Measurements from ENCODE around the gene C20orf96. TPM values are rescaled to one million over a fixed set of nuclear protein-coding genes. Genes with fewer than 3 reads are reported as not detected.
A peak's percentile ranks its signal among the peaks of the same experiment; 100 is the strongest.

The C20orf96 gene
- total and polyA plus RNA-seq, 5 donors, result 4.2 to 9.1 (median 6.3) TPM

DNA sequence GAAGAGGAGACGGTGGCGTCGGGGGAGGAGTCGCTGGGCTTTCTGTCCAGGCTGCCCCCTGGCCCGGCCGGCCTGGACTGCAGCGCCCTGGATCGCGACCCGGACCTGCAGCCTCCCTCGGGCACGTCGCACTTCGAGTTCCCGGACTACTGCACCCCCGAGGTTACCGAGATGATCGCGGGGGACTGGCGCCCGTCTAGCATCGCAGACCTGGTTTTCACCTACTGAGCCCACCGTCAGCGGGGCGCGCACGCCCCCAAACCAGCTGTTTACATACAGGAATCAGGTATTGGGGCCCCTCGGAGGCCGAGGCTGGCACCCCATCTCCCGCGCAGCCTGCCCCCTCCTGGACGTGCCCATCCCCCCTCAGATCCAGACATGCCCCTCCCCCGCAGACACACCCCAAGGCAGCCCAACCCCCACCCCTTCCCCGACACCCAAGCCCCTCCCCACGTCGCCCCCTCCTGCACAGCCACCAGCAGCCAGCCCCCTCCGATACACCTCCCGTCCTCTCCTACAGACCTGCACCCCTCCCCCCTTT, 36.2 kb upstream of the C20orf96 start:
- Histone ChIP-seq H3K27me3 (ENCODE audit: control insufficient read depth, insufficient read depth) (no peaks in the 10 kb centered on the region), H3K27ac (ENCODE audit: low read length) (peak overlapping the region; percentile 89), H3K9me3 (ENCODE audit: control insufficient read depth, low read length) (no peaks in the 10 kb centered on the region), H3K4me1 (ENCODE audit: control insufficient read depth, insufficient read depth, low read length) (no peaks in the 10 kb centered on the region), H3K4me3 (ENCODE audit: low read length) (peak overlapping the region; percentile 79)
- DNase-seq, result no peak
- no peak for ATAC-seq
- intact Hi-C loops (cut with DNase I), result loop anchor here in 1 of 4 donors (10.0 kb wide), 1 partner anchor 52 kb away; no protein-coding TSS in a partner anchor
- WGBS, result 1% methylated on average over 38 of the region's 38 CpGs

DNA sequence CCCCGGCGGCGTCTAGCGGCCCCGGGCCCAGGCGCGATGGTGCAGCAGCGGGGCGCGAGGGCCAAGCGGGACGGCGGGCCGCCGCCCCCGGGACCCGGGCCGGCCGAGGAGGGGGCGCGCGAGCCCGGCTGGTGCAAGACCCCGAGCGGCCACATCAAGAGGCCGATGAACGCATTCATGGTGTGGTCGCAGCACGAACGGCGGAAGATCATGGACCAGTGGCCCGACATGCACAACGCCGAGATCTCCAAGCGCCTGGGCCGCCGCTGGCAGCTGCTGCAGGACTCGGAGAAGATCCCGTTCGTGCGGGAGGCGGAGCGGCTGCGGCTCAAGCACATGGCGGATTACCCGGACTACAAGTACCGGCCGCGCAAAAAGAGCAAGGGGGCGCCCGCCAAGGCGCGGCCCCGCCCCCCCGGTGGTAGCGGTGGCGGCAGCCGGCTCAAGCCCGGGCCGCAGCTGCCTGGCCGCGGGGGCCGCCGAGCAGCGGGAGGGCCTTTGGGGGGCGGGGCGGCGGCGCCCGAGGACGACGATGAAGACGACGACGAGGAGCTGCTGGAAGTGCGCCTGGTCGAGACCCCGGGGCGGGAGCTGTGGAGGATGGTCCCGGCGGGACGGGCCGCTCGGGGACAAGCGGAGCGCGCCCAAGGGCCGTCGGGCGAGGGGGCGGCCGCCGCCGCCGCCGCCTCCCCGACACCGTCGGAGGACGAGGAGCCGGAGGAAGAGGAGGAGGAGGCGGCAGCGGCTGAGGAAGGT, 35.5 kb upstream of the C20orf96 start:
- no peaks in the 10 kb centered on the region for H3K9me3 ChIP-seq (ENCODE audit: control insufficient read depth, low read length)
- WGBS, result under 1% methylated on average over 103 of the region's 103 CpGs
- peak overlapping the region; percentile 89 for H3K27ac ChIP-seq (ENCODE audit: low read length)
- intact Hi-C loops (cut with DNase I), result loop anchor here in 1 of 4 donors (10.0 kb wide), 1 partner anchor 51 kb away; no protein-coding TSS in a partner anchor
- ATAC-seq, result peak in 1 of 2 donors; percentile 0
- H3K4me3 ChIP-seq (ENCODE audit: low read length), result peak overlapping the region; percentile 79
- peak; percentile 78 to 92 (median 91) for DNase-seq
- H3K27me3 ChIP-seq (ENCODE audit: control insufficient read depth, insufficient read depth), result no peaks in the 10 kb centered on the region
- H3K4me1 ChIP-seq (ENCODE audit: control insufficient read depth, insufficient read depth, low read length), result no peaks in the 10 kb centered on the region

DNA sequence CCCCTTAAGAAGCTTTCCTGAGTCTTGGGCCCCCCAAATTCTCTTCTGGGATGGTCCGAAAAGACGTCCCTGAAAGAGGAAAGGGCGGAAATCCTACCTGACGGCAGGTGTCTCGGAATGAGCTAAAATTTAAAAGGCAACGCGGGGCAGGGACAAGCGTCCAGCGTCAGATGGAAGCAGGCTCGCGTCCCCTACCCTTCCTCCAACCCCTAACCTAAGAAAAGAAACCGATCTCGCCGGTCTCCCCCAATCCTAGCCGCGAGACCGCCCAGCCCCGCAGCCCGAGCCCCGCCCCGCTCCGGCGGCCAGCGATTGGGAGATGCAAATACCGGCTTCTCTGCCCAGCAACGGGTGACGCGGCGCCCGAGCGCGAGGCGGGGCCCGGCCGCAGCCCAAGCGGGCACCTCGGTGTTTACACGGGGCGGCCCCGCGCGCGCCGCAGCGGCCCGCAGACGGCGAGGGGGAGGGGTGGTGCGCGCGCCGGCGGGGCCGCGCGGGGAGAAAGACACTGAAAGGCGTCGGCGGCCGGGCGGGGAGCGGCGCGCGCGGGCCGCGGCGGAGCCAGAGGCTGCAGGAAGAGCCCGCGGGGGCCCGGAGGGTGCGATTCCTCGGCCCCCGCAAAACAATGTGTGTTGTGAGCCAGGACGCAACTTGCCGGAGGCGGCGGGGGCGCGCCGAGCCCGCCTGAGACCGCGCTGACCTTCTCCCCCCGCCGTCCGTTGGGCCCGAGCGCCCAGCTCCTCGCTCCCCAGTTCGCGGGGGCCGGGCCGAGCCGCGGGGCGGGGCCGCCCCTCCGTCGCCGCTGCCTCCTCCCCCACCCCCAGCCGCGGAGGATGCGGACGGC, 34.7 kb upstream of the C20orf96 start, which contains the start of gene SOX12:
TSS of gene SOX12 (plus strand) at position 508 of the 844 bp plus-strand sequence. CDS start 373 bp downstream, outside the sequence.
- no peaks in the 10 kb centered on the region for H3K4me1 ChIP-seq (ENCODE audit: control insufficient read depth, insufficient read depth, low read length)
- intact Hi-C loops (cut with DNase I), result loop anchor here in 1 of 4 donors (10.0 kb wide), 1 partner anchor 50 kb away; no protein-coding TSS in a partner anchor
- under 1% methylated on average over 106 of the region's 106 CpGs for WGBS

DNA sequence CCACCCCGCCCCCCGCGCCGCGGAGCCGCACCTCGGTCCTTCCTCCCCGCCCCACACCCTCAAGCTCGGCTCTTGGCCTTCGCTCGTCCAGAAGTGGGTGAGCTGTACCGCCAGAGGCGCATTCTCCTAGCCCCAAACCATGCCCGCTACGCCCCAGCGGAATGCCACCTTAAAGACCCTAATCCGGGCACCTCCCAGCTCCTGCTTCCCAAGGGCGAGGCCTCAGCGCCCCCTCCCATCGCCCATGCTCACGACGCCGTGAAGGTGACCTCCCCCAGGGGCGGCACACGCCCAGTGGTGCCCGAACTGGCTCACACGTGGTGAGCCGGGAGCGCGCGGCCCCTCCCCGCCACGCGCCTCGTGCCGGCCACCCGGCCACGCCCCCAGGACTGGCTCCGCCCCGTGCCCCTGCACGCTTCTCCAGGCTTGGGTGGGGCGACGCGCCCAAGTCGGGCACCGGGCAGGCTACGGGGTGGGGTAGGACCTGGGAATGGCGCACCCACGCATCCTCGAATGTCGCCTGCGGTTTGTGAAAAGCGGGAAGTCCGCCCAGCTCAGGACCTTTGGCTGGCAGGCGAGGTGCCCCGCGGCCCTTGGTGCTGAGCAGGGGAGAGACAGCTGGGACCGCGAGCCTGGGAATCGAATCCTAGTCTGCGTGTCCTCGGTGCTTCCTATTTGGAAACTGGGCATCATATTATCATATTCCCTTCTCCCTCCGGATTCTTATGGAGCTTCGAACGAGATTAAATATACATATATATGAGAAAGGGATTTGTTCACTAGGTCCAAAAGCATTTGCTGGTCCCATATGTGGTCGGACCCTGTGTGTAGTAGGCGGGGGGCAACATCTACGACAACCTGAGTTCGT, 33.9 kb upstream of the C20orf96 start:
- no peaks in the 10 kb centered on the region for H3K4me1 ChIP-seq (ENCODE audit: control insufficient read depth, insufficient read depth, low read length)
- no peaks in the 10 kb centered on the region for H3K27me3 ChIP-seq (ENCODE audit: control insufficient read depth, insufficient read depth)
- H3K4me3 ChIP-seq (ENCODE audit: low read length), result peak overlapping the region; percentile 79
- DNase-seq (peak; percentile 93 to 97 (median 97)), ATAC-seq (peak; percentile 81 to 87)
- H3K9me3 ChIP-seq (ENCODE audit: control insufficient read depth, low read length), result no peaks in the 10 kb centered on the region
- peak overlapping the region; percentile 84 for H3K27ac ChIP-seq (ENCODE audit: low read length)
- under 1% methylated on average over 68 of the region's 69 CpGs for WGBS
- intact Hi-C loops (cut with DNase I), result loop anchor here in 1 of 4 donors (10.0 kb wide), 1 partner anchor 50 kb away; no protein-coding TSS in a partner anchor

More for the DNA sequence above, 34.7 kb upstream of the C20orf96 start, which contains the start of gene SOX12:
- H3K4me3 ChIP-seq (ENCODE audit: low read length), result peak within 1 kb of the TSS; percentile 79
- DNase-seq (peak; percentile 98 to 99 (median 99)), ATAC-seq (peak; percentile 82 to 84)
- no peaks in the 10 kb centered on the region for H3K9me3 ChIP-seq (ENCODE audit: control insufficient read depth, low read length)
- peak within 1 kb of the TSS; percentile 89 for H3K27ac ChIP-seq (ENCODE audit: low read length)
- H3K27me3 ChIP-seq (ENCODE audit: control insufficient read depth, insufficient read depth), result no peaks in the 10 kb centered on the region

DNA sequence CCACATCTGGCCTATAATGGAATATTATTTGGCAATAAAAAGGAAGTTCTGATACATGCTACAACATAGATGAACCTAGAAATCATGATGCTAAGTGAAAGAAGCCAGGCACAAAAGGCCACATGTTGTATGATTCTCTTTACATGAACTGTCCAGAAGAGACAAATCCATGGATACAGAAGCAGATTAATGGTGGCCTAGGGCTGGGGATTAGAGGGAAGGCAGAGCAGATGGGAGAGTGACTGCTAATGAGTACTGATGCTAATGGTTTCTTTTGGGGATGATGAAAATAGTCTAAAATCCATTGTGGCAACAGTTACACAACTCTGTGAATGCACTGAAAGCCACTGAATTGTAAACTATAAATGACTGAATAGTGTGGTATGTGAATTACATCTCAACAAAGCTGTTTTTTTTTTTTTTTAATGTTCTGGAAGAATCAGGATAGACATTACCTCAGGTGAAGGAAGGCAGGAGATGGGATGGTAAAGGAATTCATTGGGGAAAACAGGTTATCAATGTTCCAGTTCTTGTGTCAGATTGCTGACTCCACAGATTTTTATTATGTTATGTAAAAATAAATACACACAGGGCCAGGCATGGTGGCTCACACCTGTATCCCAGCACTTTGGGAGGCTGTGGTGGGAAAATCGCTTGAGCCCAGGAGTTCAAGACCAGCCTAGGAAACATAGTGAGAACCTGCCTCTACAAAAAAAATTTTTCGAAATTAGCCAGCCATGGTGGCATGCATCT, 25.9 kb upstream of the C20orf96 start:
- DNase-seq (no peak), ATAC-seq (no peak)
- no peaks in the 10 kb centered on the region for H3K4me1 ChIP-seq (ENCODE audit: control insufficient read depth, insufficient read depth, low read length)
- H3K9me3 ChIP-seq (ENCODE audit: control insufficient read depth, low read length), result no peaks in the 10 kb centered on the region
- WGBS, result 89% methylated on average over 2 of the region's 2 CpGs
- no peak overlapping the region for H3K4me3 ChIP-seq (ENCODE audit: low read length)
- intact Hi-C loops (cut with DNase I), result no loop called here
- H3K27ac ChIP-seq (ENCODE audit: low read length), result no peak overlapping the region
- H3K27me3 ChIP-seq (ENCODE audit: control insufficient read depth, insufficient read depth), result no peaks in the 10 kb centered on the region

DNA sequence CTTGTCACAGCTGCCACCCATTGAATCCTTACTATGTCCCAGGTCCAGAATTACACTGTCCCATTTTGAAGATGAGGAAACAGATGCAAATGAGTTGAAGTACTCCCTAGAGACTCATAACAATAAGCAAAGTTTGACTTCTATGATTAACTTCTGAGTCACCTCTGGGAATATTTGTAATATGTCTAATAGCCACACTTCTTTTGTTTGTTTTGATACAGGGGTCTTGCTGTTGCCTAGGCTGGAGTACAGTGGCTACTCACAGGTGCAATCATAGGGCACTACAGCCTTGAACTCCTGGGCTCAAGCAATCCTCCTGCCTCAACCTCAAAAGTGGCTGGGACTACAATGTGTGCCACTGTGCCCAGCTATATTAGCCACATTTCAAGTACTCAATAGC, 23.4 kb upstream of the C20orf96 start:
- H3K4me1 ChIP-seq (ENCODE audit: control insufficient read depth, insufficient read depth, low read length), result no peaks in the 10 kb centered on the region
- H3K27me3 ChIP-seq (ENCODE audit: control insufficient read depth, insufficient read depth), result no peaks in the 10 kb centered on the region
- intact Hi-C loops (cut with DNase I), result no loop called here
- no peak for ATAC-seq
- H3K9me3 ChIP-seq (ENCODE audit: control insufficient read depth, low read length), result no peaks in the 10 kb centered on the region
- no peak overlapping the region for H3K27ac ChIP-seq (ENCODE audit: low read length)
- DNase-seq, result no peak
- no peak overlapping the region for H3K4me3 ChIP-seq (ENCODE audit: low read length)

DNA sequence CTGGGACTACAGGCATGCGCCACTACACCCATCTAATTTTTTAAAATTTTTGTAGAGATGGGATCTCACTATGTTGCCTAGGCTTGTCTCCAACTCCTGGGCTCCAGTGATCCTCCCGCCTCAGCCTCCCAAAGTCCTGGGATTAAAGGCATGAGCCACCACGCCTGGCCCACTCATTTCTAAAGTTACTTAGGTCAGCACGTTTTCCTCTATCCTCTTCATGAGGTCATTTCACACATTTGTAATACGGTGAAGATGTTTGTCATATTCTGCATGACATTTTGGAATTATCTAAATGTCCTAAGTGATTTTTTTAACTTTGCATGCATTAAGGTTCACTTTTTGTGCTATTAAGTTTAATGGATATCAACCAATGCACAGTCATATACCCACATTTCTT, 22.9 kb upstream of the C20orf96 start:
- no peak overlapping the region for H3K4me3 ChIP-seq (ENCODE audit: low read length)
- no peak for ATAC-seq
- no peak for DNase-seq
- H3K9me3 ChIP-seq (ENCODE audit: control insufficient read depth, low read length), result no peaks in the 10 kb centered on the region
- H3K27ac ChIP-seq (ENCODE audit: low read length), result no peak overlapping the region
- no peaks in the 10 kb centered on the region for H3K27me3 ChIP-seq (ENCODE audit: control insufficient read depth, insufficient read depth)
- WGBS, result 90% methylated on average over 5 of the region's 5 CpGs
- H3K4me1 ChIP-seq (ENCODE audit: control insufficient read depth, insufficient read depth, low read length), result no peaks in the 10 kb centered on the region
- intact Hi-C loops (cut with DNase I), result no loop called here

DNA sequence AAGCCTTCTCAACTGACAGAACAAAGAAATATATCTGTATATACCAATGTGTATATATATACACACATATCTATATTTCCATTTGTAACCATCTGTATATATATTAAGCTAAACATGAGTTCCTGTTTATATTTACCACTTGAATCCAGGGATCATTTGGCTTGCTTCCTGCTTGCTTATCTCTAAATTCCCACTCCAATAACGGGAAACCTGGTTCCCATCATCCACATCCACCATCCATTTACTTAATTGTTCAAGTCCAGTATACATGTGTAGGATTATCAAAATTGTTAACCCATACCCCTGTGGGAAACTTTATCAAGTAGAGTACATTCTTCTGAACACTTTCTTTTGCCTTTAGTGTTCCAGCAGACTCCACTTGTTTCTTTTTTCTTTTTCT, 22.3 kb upstream of the C20orf96 start:
- ATAC-seq, result no peak
- 41% methylated on average over 1 of the region's 1 CpG for WGBS
- H3K9me3 ChIP-seq (ENCODE audit: control insufficient read depth, low read length), result no peaks in the 10 kb centered on the region

DNA sequence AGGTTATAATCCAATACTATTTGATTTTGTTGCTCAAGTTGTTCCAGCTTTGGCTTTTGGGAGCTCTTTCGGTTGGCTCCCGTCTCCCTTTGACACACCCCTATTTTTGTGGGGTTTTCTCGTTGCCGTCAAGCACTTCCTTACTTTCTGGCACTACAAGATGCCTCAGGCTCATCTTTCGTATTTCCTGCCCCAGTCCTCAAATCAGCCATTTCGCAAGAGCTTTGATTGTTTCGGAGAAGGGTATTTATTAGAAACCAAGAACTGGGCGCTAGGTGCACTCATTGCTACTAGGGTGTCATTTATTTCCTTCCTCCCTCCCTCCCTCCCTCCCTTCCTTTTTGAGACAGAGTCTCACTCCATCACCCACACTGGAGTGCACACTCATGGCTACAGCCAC, 21.5 kb upstream of the C20orf96 start:
- Histone ChIP-seq H3K4me1 (ENCODE audit: control insufficient read depth, insufficient read depth, low read length) (no peaks in the 10 kb centered on the region), H3K27ac (ENCODE audit: low read length) (no peak overlapping the region), H3K27me3 (ENCODE audit: control insufficient read depth, insufficient read depth) (no peaks in the 10 kb centered on the region), H3K4me3 (ENCODE audit: low read length) (no peak overlapping the region), H3K9me3 (ENCODE audit: control insufficient read depth, low read length) (no peaks in the 10 kb centered on the region)
- DNase-seq (no peak), ATAC-seq (no peak)
- 86% methylated on average over 8 of the region's 8 CpGs for WGBS
- intact Hi-C loops (cut with DNase I), result no loop called here

More for the DNA sequence above, 22.3 kb upstream of the C20orf96 start:
- no peak overlapping the region for H3K4me3 ChIP-seq (ENCODE audit: low read length)
- no peak for DNase-seq
- H3K4me1 ChIP-seq (ENCODE audit: control insufficient read depth, insufficient read depth, low read length), result no peaks in the 10 kb centered on the region
- intact Hi-C loops (cut with DNase I), result no loop called here
- H3K27me3 ChIP-seq (ENCODE audit: control insufficient read depth, insufficient read depth), result no peaks in the 10 kb centered on the region
- no peak overlapping the region for H3K27ac ChIP-seq (ENCODE audit: low read length)
